ENCODE results near the gene NDUFS6.

Gene NDUFS6

GRCh38 chr5:1805736-1806135 is 4.5 kb downstream of the NDUFS6 start:
- Histone ChIP-seq H3K4me3 (replicated peaks; ENCODE audit: insufficient read depth, low read length) (no peak overlapping the region), H3K27ac (replicated peaks) (no peak overlapping the region), H3K27me3 (ENCODE audit: insufficient read depth, poor library complexity, severe bottlenecking) (no peaks in the 10 kb centered on the region)
- TF ChIP-seq POLR2AphosphoS5 (IDR thresholded peaks at IDR 0.05; ENCODE audit: low read depth), result no peak
- no peak for TF ChIP-seq CTCF (IDR thresholded peaks at IDR 0.05; ENCODE audit: insufficient read depth, low read length)
- TF ChIP-seq SPI1 (IDR thresholded peaks at IDR 0.05; ENCODE audit: borderline replicate concordance, low read depth), result no peak
- TF ChIP-seq GABPA (IDR thresholded peaks at IDR 0.05; ENCODE audit: low read depth), result no peak
- no peak for TF ChIP-seq REST (IDR thresholded peaks at IDR 0.05; ENCODE audit: insufficient replicate concordance, low read depth)
- no peak for DNase-seq (ENCODE audit: low read depth in 1 of 2, low spot score in 1 of 2)

GRCh38 chr5:1806199-1806598 is 5.0 kb downstream of the NDUFS6 start:
- no peak overlapping the region for H3K27ac ChIP-seq (replicated peaks)
- no peak for TF ChIP-seq GABPA (IDR thresholded peaks at IDR 0.05; ENCODE audit: low read depth)
- no peak for TF ChIP-seq REST (IDR thresholded peaks at IDR 0.05; ENCODE audit: insufficient replicate concordance, low read depth)
- no peak for TF ChIP-seq SPI1 (IDR thresholded peaks at IDR 0.05; ENCODE audit: borderline replicate concordance, low read depth)
- no peak for TF ChIP-seq CTCF (IDR thresholded peaks at IDR 0.05; ENCODE audit: insufficient read depth, low read length)
- TF ChIP-seq POLR2AphosphoS5 (IDR thresholded peaks at IDR 0.05; ENCODE audit: low read depth), result no peak
- H3K4me3 ChIP-seq (replicated peaks; ENCODE audit: insufficient read depth, low read length), result no peak overlapping the region

GRCh38 chr5:1806974-1807373 is 5.8 kb downstream of the NDUFS6 start:
- Histone ChIP-seq H3K27me3 (ENCODE audit: insufficient read depth, poor library complexity, severe bottlenecking) (no peaks in the 10 kb centered on the region), H3K4me3 (replicated peaks; ENCODE audit: insufficient read depth, low read length) (no peak overlapping the region), H3K27ac (replicated peaks) (no peak overlapping the region)
- TF ChIP-seq GABPA (IDR thresholded peaks at IDR 0.05; ENCODE audit: low read depth) (no peak), REST (IDR thresholded peaks at IDR 0.05; ENCODE audit: insufficient replicate concordance, low read depth) (no peak), CTCF (IDR thresholded peaks at IDR 0.05; ENCODE audit: insufficient read depth, low read length) (no peak), SPI1 (IDR thresholded peaks at IDR 0.05; ENCODE audit: borderline replicate concordance, low read depth) (no peak)
- no peak for DNase-seq (ENCODE audit: low read depth in 1 of 2, low spot score in 1 of 2)

More at GRCh38 chr5:1806199-1806598, 5.0 kb downstream of the NDUFS6 start:
- no peaks in the 10 kb centered on the region for H3K27me3 ChIP-seq (ENCODE audit: insufficient read depth, poor library complexity, severe bottlenecking)
- DNase-seq (ENCODE audit: low read depth in 1 of 2, low spot score in 1 of 2), result no peak

Data from HL-60 (cell line).